Tibial nerve (tissue), 4 donors: Measurements from ENCODE around the gene DIAPH1. TPM values are rescaled to one million over a fixed set of nuclear protein-coding genes. Genes with fewer than 3 reads are reported as not detected.
A peak's percentile ranks its signal among the peaks of the same experiment; 100 is the strongest.

Experiments used
- DNase-seq, 2 donors: peaks; one replicate each; pipeline ENCODE4 v3.0.0-alpha.2; 2019; ENCODE audit warnings: low spot score in 2 of 2
- H3K27ac ChIP-seq, 4 donors: fragments of 200-600 bp; sonication (generic) in 3 of 4; one replicate each; pipeline ENCODE4 v1.5.1; 2017 to 2019; ENCODE audit warnings: mild to moderate bottlenecking in 1 of 4
- H3K27me3 ChIP-seq, 2 donors: fragments of 200-600 bp; sonication (generic) in 1 of 2; one replicate each; pipeline versions ENCODE4 v1.5.1 to v1.6.0; 2017 to 2019
- H3K36me3 ChIP-seq, 3 donors: fragments of 200-600 bp; sonication (generic); one replicate each; pipeline ENCODE4 v1.5.1; 2018 to 2019
- H3K4me1 ChIP-seq, 4 donors: fragments of 200-600 bp; sonication (generic) in 3 of 4; one replicate each; pipeline ENCODE4 v1.5.1; 2017 to 2019
- H3K4me3 ChIP-seq, 4 donors: fragments of 200-600 bp; sonication (generic) in 3 of 4; one replicate each; pipeline ENCODE4 v1.5.1; 2017 to 2019; ENCODE audit warnings: mild to moderate bottlenecking in 1 of 4, moderate library complexity in 1 of 4
- H3K9me3 ChIP-seq, 4 donors: fragments of 200-600 bp; sonication (generic) in 3 of 4; one replicate each; pipeline ENCODE4 v1.5.1; 2017 to 2019
- EP300 ChIP-seq, 2 donors: sonication (generic); formaldehyde crosslinking; IDR thresholded peaks; one replicate each; pipeline ENCODE4 v1.6.1; 2017; ENCODE audit warnings: antibody characterized with exemption in 2 of 2, mild to moderate bottlenecking in 1 of 2
- POLR2A ChIP-seq, 2 donors: fragments of 450-650 bp; IDR thresholded peaks; one replicate each; pipeline ENCODE4 v1.6.1; 2017; ENCODE audit warnings: antibody characterized with exemption in 2 of 2, mild to moderate bottlenecking in 2 of 2, moderate library complexity in 2 of 2
- WGBS, 2 donors: methylation state at CpG; one replicate each; pipeline ENCODE4 v1.1.5; 2018; 5-methylcytosine and 5-hydroxymethylcytosine counted together
- total RNA-seq, 4 donors: library from RNA; depleted of rRNA; stranded (reverse); fragments of >200 nt; gene quantifications; one replicate each; pipeline ENCODE4 v1.1.0, GENCODE V29; 2016
- TF ChIP-seq, protein P1 (sequence below), 5 experiments: fragments of 200-600 bp in 3 of 5; fragments of 450-650 bp in 2 of 5; sonication (generic) in 3 of 5; IDR thresholded peaks; one replicate each; pipeline ENCODE4 v1.5.1; 2016 to 2019; ENCODE audit warnings: antibody characterized with exemption in 5 of 5, mild to moderate bottlenecking in 3 of 5, moderate library complexity in 2 of 5

DIAPH1 gene
- total RNA-seq, 4 donors from 2014 or later, result 59.4 to 102 (median 64.0) TPM

DNA sequence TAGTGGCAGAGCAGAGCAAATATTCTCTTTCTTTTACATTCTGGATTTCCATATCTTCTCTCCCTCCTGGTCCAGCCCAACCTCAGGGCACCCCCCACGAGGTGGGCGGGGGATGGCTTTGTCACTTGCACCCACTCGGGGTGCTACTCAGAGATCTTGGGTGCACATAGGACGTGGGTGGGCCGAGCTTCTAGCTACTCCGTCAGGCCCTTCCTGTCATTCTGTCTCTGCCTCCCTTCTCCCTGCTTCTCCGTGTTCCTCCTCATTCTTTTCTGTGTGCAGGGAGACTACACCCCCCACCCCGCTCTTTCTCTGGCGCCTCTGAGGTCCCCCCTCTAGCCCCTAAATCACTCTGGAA, 110.4 kb downstream of the DIAPH1 start:
- TF ChIP-seq EP300 (IDR thresholded peaks at IDR 0.05) (no peak), POLR2A (IDR thresholded peaks at IDR 0.05) (no peak)
- TF ChIP-seq, protein P1, sequence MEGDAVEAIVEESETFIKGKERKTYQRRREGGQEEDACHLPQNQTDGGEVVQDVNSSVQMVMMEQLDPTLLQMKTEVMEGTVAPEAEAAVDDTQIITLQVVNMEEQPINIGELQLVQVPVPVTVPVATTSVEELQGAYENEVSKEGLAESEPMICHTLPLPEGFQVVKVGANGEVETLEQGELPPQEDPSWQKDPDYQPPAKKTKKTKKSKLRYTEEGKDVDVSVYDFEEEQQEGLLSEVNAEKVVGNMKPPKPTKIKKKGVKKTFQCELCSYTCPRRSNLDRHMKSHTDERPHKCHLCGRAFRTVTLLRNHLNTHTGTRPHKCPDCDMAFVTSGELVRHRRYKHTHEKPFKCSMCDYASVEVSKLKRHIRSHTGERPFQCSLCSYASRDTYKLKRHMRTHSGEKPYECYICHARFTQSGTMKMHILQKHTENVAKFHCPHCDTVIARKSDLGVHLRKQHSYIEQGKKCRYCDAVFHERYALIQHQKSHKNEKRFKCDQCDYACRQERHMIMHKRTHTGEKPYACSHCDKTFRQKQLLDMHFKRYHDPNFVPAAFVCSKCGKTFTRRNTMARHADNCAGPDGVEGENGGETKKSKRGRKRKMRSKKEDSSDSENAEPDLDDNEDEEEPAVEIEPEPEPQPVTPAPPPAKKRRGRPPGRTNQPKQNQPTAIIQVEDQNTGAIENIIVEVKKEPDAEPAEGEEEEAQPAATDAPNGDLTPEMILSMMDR (IDR thresholded peaks at IDR 0.05), result no peak
- H3K27me3 ChIP-seq, result no peaks in the 10 kb centered on the region
- WGBS, 2 donors, result 18 to 27% methylated on average over 9 of the region's 9 CpGs
- H3K9me3 ChIP-seq, result no peaks in the 10 kb centered on the region
- no peak for DNase-seq
- H3K36me3 ChIP-seq, result peaks cover 0 to 41% (median 0%) of the 10 kb centered on the region in 3 donors
- H3K4me3 ChIP-seq, result peak overlapping the region in 3 of 4 donors; percentile 10 to 46 (median 40)
- peaks cover 0 to 59% (median 33%) of the 10 kb centered on the region in 4 donors for H3K4me1 ChIP-seq
- H3K27ac ChIP-seq, result peak overlapping the region; percentile 50 to 95 (median 78)

DNA sequence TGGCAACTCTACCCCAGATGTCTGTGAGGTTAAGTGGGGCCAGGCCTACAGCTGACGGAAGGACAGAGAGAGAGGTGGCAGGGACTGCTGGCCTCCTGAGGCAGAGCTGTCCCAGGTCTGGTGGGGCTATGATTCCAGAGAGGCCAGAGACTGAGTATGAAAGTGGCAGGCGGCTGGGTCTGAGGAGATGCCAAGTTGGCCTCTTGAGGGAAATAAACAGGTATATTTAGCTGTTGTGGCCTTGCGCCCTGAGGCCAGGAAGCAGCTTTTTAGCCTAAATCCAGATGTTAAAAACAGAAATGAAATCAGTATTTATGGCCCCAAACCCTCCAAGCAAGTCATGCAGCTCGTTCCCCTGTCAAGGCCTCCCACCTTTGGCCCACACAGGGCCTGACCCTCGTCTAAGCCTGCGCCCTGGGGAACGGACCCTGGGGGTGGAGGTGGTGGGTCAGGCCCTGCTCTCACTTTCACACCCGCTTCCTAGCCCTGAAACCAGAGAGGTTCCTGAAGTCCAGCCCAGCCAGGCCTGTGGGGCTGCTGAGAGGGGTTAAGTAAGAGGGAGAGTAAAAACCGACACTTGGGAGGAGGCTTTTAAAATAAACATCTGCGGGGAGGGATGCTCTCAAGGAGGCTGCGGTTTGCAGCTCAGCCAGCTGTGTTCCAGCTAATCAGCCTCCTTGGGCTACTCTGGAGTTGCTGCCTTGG, 111.3 kb downstream of the DIAPH1 start:
- WGBS, 2 donors, result 41 to 45% methylated on average over 11 of the region's 11 CpGs
- peak; percentile 60 to 62 for DNase-seq
- H3K36me3 ChIP-seq, result peaks cover 0 to 49% (median 0%) of the 10 kb centered on the region in 3 donors
- H3K27ac ChIP-seq, result peak overlapping the region; percentile 50 to 95 (median 78)
- no peaks in the 10 kb centered on the region for H3K27me3 ChIP-seq
- H3K9me3 ChIP-seq, result no peaks in the 10 kb centered on the region
- peak overlapping the region in 1 of 4 donors; percentile 46 for H3K4me3 ChIP-seq
- H3K4me1 ChIP-seq, result peaks cover 0 to 50% (median 32%) of the 10 kb centered on the region in 4 donors
- peak in 1 of 2 donors; percentile 46 for TF ChIP-seq EP300 (IDR thresholded peaks at IDR 0.05)
- TF ChIP-seq, protein P1 (IDR thresholded peaks at IDR 0.05), result no peak

DNA sequence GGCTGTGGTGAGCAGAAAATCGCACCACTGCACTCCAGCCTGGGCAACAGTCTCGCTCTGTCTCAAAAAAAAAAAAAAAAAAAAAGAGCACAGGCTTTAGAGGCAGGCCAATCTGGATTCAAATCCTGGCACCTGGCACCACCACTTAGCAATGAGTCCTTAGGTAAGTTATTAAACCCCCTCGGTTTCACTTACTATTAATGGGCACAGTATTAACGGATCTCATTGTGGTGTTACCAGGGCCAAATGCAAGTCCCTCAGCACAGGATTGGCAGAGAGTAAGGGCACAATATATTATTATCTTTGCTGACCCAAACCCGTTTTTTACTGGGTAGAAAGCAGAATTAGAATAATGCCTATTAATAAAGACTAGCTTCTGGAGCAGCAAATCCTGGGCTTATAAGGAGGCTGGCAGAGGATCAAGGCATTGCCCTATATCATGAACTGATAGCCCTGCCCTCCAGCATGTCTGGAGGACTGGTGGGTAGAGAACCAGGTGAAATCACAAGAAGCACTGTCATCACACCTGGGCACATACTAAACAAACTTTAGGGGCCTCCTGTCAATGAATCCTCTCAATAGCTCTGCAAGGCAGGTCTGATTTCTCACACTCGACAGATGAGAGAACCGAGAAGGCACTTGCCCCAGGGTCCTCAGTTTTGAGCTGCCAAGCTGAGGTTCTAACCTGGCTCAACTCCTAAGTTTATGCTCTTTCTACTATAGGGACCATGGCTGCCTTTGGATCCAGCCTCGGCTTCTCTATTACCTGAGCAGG, 112.2 kb downstream of the DIAPH1 start:
- whole genome bisulfite sequencing, 2 donors, result 84 to 91% methylated on average over 8 of the region's 8 CpGs
- Histone ChIP-seq H3K9me3 (no peaks in the 10 kb centered on the region), H3K27me3 (no peaks in the 10 kb centered on the region), H3K4me3 (no peak overlapping the region), H3K4me1 (peaks cover 0 to 45% (median 32%) of the 10 kb centered on the region in 4 donors), H3K36me3 (peaks cover 0 to 50% (median 0%) of the 10 kb centered on the region in 3 donors), H3K27ac (peak overlapping the region in 2 of 4 donors; percentile 66 to 92)
- no peak for DNase-seq
- TF ChIP-seq, protein P1 (IDR thresholded peaks at IDR 0.05), result no peak
- TF ChIP-seq EP300 (IDR thresholded peaks at IDR 0.05), result no peak
- no peak for TF ChIP-seq POLR2A (IDR thresholded peaks at IDR 0.05)

DNA sequence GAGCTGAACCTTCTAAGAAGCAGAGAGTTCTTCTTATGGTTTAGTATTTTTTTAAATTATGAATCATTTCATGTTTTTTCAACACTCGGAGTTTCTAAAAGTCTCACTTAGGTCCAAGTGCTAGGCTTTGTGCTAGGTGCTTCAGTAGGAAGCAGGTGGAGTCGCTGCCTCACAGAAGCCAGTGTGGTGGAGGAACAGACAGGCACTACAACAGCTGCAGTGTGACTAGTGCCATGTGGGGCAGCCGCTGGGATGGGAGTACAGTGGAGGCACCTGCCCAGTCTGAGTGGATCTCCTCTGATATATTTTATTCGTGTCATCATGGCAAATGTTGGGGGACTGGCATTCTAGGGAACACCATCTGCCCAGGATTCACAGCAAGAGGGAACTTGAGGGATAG, 114.6 kb downstream of the DIAPH1 start:
- TF ChIP-seq POLR2A (IDR thresholded peaks at IDR 0.05) (no peak), EP300 (IDR thresholded peaks at IDR 0.05) (no peak)
- TF ChIP-seq, protein P1 (IDR thresholded peaks at IDR 0.05), result no peak
- H3K27ac ChIP-seq, result no peak overlapping the region
- no peak overlapping the region for H3K4me3 ChIP-seq
- peaks cover 0 to 33% (median 22%) of the 10 kb centered on the region in 4 donors for H3K4me1 ChIP-seq
- H3K36me3 ChIP-seq, result peaks cover 0 to 54% (median 0%) of the 10 kb centered on the region in 3 donors
- H3K27me3 ChIP-seq, result no peaks in the 10 kb centered on the region
- no peaks in the 10 kb centered on the region for H3K9me3 ChIP-seq
- WGBS, 2 donors, result 93 to 98% methylated on average over 4 of the region's 4 CpGs
- no peak for DNase-seq

DNA sequence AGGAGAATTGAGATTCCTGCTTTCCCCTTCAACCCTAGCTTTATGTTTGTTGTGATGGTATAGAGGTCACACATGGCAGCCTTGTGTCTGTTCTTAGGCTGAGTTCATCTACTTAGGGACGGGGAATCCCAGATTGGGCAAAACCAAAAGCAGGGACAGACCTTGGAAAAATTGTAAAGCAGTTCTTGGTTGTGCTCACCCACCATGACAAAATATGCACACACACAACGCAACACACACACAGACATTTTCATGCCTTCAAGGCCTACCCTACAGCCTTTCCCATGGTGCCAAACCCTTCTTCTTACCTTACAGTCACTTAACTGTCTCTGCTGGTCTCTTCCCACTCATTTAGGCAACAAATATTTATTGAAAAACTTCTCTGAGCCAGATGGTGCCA, 115.1 kb downstream of the DIAPH1 start:
- no peaks in the 10 kb centered on the region for H3K27me3 ChIP-seq
- no peak for DNase-seq
- 87 to 98% methylated on average over 2 of the region's 2 CpGs for WGBS, 2 donors
- peaks cover 0 to 59% (median 0%) of the 10 kb centered on the region in 3 donors for H3K36me3 ChIP-seq
- no peaks in the 10 kb centered on the region for H3K9me3 ChIP-seq
- peaks cover 0 to 28% (median 19%) of the 10 kb centered on the region in 4 donors for H3K4me1 ChIP-seq
- no peak overlapping the region for H3K4me3 ChIP-seq
- TF ChIP-seq, protein P1 (IDR thresholded peaks at IDR 0.05), result no peak
- TF ChIP-seq POLR2A (IDR thresholded peaks at IDR 0.05), result no peak
- no peak for TF ChIP-seq EP300 (IDR thresholded peaks at IDR 0.05)
- no peak overlapping the region for H3K27ac ChIP-seq
